H1 (cell line): Measurements from ENCODE around the gene TRIM58.
A peak's percentile ranks its signal among the peaks of the same experiment; 100 is the strongest.

ENCODE experiments used
- CTCF ChIP-seq, 3 experiments: IDR thresholded peaks; 1 replicate in 2 of 3; 2 replicates in 1 of 3; pipeline versions ENCODE4 v1.5.1 to v1.6.1; 2011; ENCODE audit warnings: low read length in 3 of 3, mild to moderate bottlenecking in 3 of 3, inconsistent platforms in 2 of 3, low read depth in 1 of 3, moderate library complexity in 1 of 3; ENCODE audit not compliant: insufficient read depth in 1 of 3; ENCODE audit errors: control extremely low read depth in 1 of 3
- MAFK ChIP-seq: IDR thresholded peaks from 2 replicates; pipeline ENCODE4 v1.6.1; 2012; ENCODE audit warnings: low read depth, mild to moderate bottlenecking, improper control_type of control experiment, low read length
- TAF1 ChIP-seq: IDR thresholded peaks from 2 replicates; pipeline ENCODE4 v1.6.1; 2011; ENCODE audit warnings: mild to moderate bottlenecking, low read depth, low read length

GRCh38 chr1:247833601-247834000 is 23.4 kb upstream of the TRIM58 start:
- TF ChIP-seq CTCF (IDR thresholded peaks at IDR 0.05; ENCODE audit: control extremely low read depth in 1 of 3, insufficient read depth in 1 of 3, low read depth in 1 of 3, low read length in 3 of 3) (0 out of 4 replicates have a peak, but pooled peaks of 1 of the 3 experiments have one; percentile 12), TAF1 (no peak), MAFK (no peak)
